DMS 273 (cell line): ENCODE results near the gene SLC2A3.
"Not testable (repeated sequence)": the region's sequence is repeated elsewhere in the genome, so short reads cannot be mapped to it uniquely, and the experiment has no call there.

Experiments
- DNase-seq: peaks from one replicate; lab custom pipeline; 2025; ENCODE audit not compliant: unreplicated experiment; lab: John Stamatoyannopoulos, UW

SLC2A3 gene

GRCh38 chr12:7917392-7918267 lies 18.4 kb downstream of the SLC2A3 start:
- DNase-seq, result no peak

GRCh38 chr12:7916936-7917335 lies 19.1 kb downstream of the SLC2A3 start:
- no peak for DNase-seq

- DNase-seq, result no peak
Observed at GRCh38 chr12:7915661-7916403, 20.2 kb downstream of the SLC2A3 start.

GRCh38 chr12:7910106-7910505 lies 25.9 kb downstream of the SLC2A3 start:
- DNase-seq, result not testable (repeated sequence)

GRCh38 chr12:7907009-7907408 lies 29.0 kb downstream of the SLC2A3 start:
- peak; percentile 27 for DNase-seq

GRCh38 chr12:7906303-7906702 lies 29.7 kb downstream of the SLC2A3 start:
- not testable (repeated sequence) for DNase-seq

- DNase-seq, result not testable (repeated sequence)
Observed at GRCh38 chr12:7905600-7906125, 30.3 kb downstream of the SLC2A3 start.

- DNase-seq, result peak; percentile 42
Observed at GRCh38 chr12:7905071-7905470, 30.9 kb downstream of the SLC2A3 start.

GRCh38 chr12:7902416-7902815 lies 33.6 kb downstream of the SLC2A3 start:
- DNase-seq, result not testable (repeated sequence)

GRCh38 chr12:7899755-7900154 lies 36.2 kb downstream of the SLC2A3 start:
- DNase-seq, result no peak

- DNase-seq, result not testable (repeated sequence)
Observed at GRCh38 chr12:7896726-7897125, 39.3 kb downstream of the SLC2A3 start.

- no peak for DNase-seq
Observed at GRCh38 chr12:7892186-7892980, 43.6 kb downstream of the SLC2A3 start.

GRCh38 chr12:7884689-7885088 lies 51.3 kb downstream of the SLC2A3 start:
- no peak for DNase-seq

GRCh38 chr12:7881736-7882120 lies 54.3 kb downstream of the SLC2A3 start:
- not testable (repeated sequence) for DNase-seq

GRCh38 chr12:7880952-7881735 lies 54.8 kb downstream of the SLC2A3 start:
- not testable (repeated sequence) for DNase-seq

- DNase-seq, result no peak
Observed at GRCh38 chr12:7879246-7879645, 56.7 kb downstream of the SLC2A3 start.

GRCh38 chr12:7877420-7877819 lies 58.6 kb downstream of the SLC2A3 start:
- no peak for DNase-seq

- DNase-seq, result peak; percentile 34
Observed at GRCh38 chr12:7872566-7873319, 63.2 kb downstream of the SLC2A3 start, which contains the start of gene SLC2A14. TSS of gene SLC2A14 (minus strand) at chr12:7872915. CDS start at chr12:7869880, 3,035 bp downstream.

GRCh38 chr12:7870335-7870734 lies 65.7 kb downstream of the SLC2A3 start:
- DNase-seq, result no peak
